GM12864 (cell line): ENCODE results near the gene PLEKHG2.

ENCODE experiments used
- DNase-seq: peaks from one replicate; pipeline ENCODE4 v3.0.0-alpha.2; 2011; ENCODE audit warnings: low read depth
- H3K4me3 ChIP-seq: 2 replicates; pipeline ENCODE4 v1.5.1; 2011; ENCODE audit warnings: mild to moderate bottlenecking, low read depth, low read length, control low read depth
- CTCF ChIP-seq: IDR thresholded peaks from 2 replicates; pipeline ENCODE4 v1.5.1; 2011; ENCODE audit warnings: low read depth, mild to moderate bottlenecking, moderate library complexity, low read length, control low read depth, inconsistent platforms; ENCODE audit errors: missing control alignments

The PLEKHG2 gene

GRCh38 chr19:39398297-39398864 is 14.1 kb upstream of the PLEKHG2 start:
- H3K4me3 ChIP-seq, result peak overlapping the region; percentile 15
- TF ChIP-seq CTCF, result no peak
- DNase-seq, result no peak

- no peak for DNase-seq
- H3K4me3 ChIP-seq, result no peak overlapping the region
- no peak for TF ChIP-seq CTCF
Measured at GRCh38 chr19:39399668-39400050, 12.8 kb upstream of the PLEKHG2 start.

GRCh38 chr19:39400061-39400460 is 12.4 kb upstream of the PLEKHG2 start:
- H3K4me3 ChIP-seq, result no peak overlapping the region
- no peak for DNase-seq
- no peak for TF ChIP-seq CTCF

- DNase-seq, result no peak
- no peak for TF ChIP-seq CTCF
- H3K4me3 ChIP-seq, result peak overlapping the region; percentile 6; the same call in 1 of the 2 replicates
Measured at GRCh38 chr19:39401070-39401548, 11.4 kb upstream of the PLEKHG2 start.

GRCh38 chr19:39401549-39402345 is 10.7 kb upstream of the PLEKHG2 start:
- TF ChIP-seq CTCF, result no peak
- H3K4me3 ChIP-seq, result peak overlapping the region; percentile 6
- no peak for DNase-seq

- peak; percentile 89 for DNase-seq
- TF ChIP-seq CTCF, result no peak
- peak overlapping the region; percentile 51 for H3K4me3 ChIP-seq
Measured at GRCh38 chr19:39402346-39403300, 9.8 kb upstream of the PLEKHG2 start.
